Bronchial epithelial cell (primary cell): Measurements from ENCODE around the gene BAZ1A. TPM values are rescaled to one million over a fixed set of nuclear protein-coding genes. Genes with fewer than 3 reads are reported as not detected.

ENCODE experiments used
- DNase-seq: peaks from one replicate; pipeline ENCODE4 v3.0.0-alpha.2; 2010; ENCODE audit warnings: low read depth
- FAIRE-seq: peaks from 2 replicates; lab custom pipeline; 2011; peaks lifted over from hg19 to GRCh38; lab: Jason Lieb, UNC
- H3K27me3 ChIP-seq: 2 replicates; pipeline ENCODE4 v1.5.1; 2011; ENCODE audit warnings: low read length; ENCODE audit not compliant: control insufficient read depth, insufficient read depth
- H3K36me3 ChIP-seq: 2 replicates; pipeline ENCODE4 v1.5.1; 2011; ENCODE audit warnings: low read length; ENCODE audit not compliant: control insufficient read depth, insufficient read depth
- H3K4me3 ChIP-seq: 2 replicates; pipeline ENCODE4 v1.5.1; 2011; ENCODE audit warnings: mild to moderate bottlenecking, low read depth, low read length, control low read depth
- CTCF ChIP-seq: IDR thresholded peaks from 2 replicates; pipeline ENCODE4 v1.5.1; 2011; ENCODE audit warnings: mild to moderate bottlenecking, moderate library complexity, low read length, control low read depth, inconsistent platforms; ENCODE audit not compliant: insufficient read depth, severe bottlenecking
- total RNA-seq: library from RNA; depleted of rRNA; stranded (reverse); fragments of >200 nt; gene quantifications from 2 replicates; pipeline ENCODE4 v1.2.1, GENCODE V29; 2014

The BAZ1A gene
- total RNA-seq, 1 donor from 2014 or later = 35.0 TPM

GRCh38 chr14:34778744-34779143, 96.4 kb downstream of the BAZ1A start:
- H3K27me3 ChIP-seq = no peaks in the 10 kb centered on the region
- DNase-seq = no peak
- H3K36me3 ChIP-seq = peaks cover 10% of the 10 kb centered on the region
- H3K4me3 ChIP-seq = no peak overlapping the region
- no peak for TF ChIP-seq CTCF
- FAIRE-seq = no peak

GRCh38 chr14:34776611-34777010, 98.5 kb downstream of the BAZ1A start:
- DNase-seq (no peak), FAIRE-seq (no peak)
- no peak for TF ChIP-seq CTCF
- Histone ChIP-seq H3K27me3 (no peaks in the 10 kb centered on the region), H3K4me3 (no peak overlapping the region), H3K36me3 (peaks cover 12% of the 10 kb centered on the region)

- peak; percentile 50 for FAIRE-seq
- DNase-seq = no peak
- H3K4me3 ChIP-seq = no peak overlapping the region
- H3K27me3 ChIP-seq = no peaks in the 10 kb centered on the region
- no peak for TF ChIP-seq CTCF
- H3K36me3 ChIP-seq = peaks cover 12% of the 10 kb centered on the region
Observed at GRCh38 chr14:34775922-34776321, 99.2 kb downstream of the BAZ1A start.

- DNase-seq (no peak), FAIRE-seq (no peak)
- no peaks in the 10 kb centered on the region for H3K27me3 ChIP-seq
- H3K36me3 ChIP-seq = peaks cover 12% of the 10 kb centered on the region
- H3K4me3 ChIP-seq = no peak overlapping the region
- TF ChIP-seq CTCF = no peak
Observed at GRCh38 chr14:34775342-34775741, 99.8 kb downstream of the BAZ1A start.

GRCh38 chr14:34770901-34771300, 104.3 kb downstream of the BAZ1A start:
- FAIRE-seq = no peak
- no peak for TF ChIP-seq CTCF
- Histone ChIP-seq H3K36me3 (peaks cover 10% of the 10 kb centered on the region), H3K27me3 (no peaks in the 10 kb centered on the region), H3K4me3 (no peak overlapping the region)
- no peak for DNase-seq

GRCh38 chr14:34766606-34767005, 108.6 kb downstream of the BAZ1A start:
- FAIRE-seq (no peak), DNase-seq (no peak)
- Histone ChIP-seq H3K36me3 (peaks cover 7% of the 10 kb centered on the region), H3K27me3 (no peaks in the 10 kb centered on the region), H3K4me3 (no peak overlapping the region)
- TF ChIP-seq CTCF = no peak
